Hematopoietic multipotent progenitor cell (in vitro differentiated cells): Measurements from ENCODE around the gene SIL1. TPM values are rescaled to one million over a fixed set of nuclear protein-coding genes. Genes with fewer than 3 reads are reported as not detected.
"Not testable (repeated sequence)": the region's sequence is repeated elsewhere in the genome, so short reads cannot be mapped to it uniquely, and the experiment has no call there.

Experiments used
- DNase-seq, 3 donors: peaks; one replicate each; pipeline ENCODE4 v3.0.0-alpha.2; 2011 to 2015; ENCODE audit warnings: low read depth in 2 of 3, low spot score in 2 of 3
- total RNA-seq: library from RNA; depleted of rRNA; stranded (reverse); fragments of >200 nt; gene quantifications from one replicate; pipeline ENCODE4 v1.2.3, GENCODE V29; 2012

The SIL1 gene
- total RNA-seq, 1 donor, result 105 TPM

- no peak for DNase-seq
Observed at GRCh38 chr5:138935466-138935865, 262.7 kb downstream of the SIL1 start.

DNA sequence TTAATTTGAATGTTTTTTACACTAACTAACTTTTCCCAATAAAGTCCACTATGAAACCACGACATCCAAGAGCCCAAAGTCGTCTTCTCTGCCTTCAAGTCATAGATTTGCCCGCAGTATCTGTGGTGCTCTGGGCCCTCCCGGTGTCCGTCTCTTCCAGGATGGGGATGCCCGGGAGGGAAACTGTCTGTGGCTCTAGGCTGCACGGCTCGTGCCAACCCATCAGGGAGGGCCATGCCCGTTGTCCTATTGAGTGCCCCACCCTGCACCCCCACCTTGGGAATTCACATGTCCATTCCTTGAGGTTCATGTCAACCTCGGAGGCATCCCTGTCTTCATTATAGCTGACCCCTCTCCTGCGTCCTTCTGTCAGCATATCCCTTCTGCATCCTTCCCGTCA lies 263.2 kb downstream of the SIL1 start:
- no peak for DNase-seq

DNA sequence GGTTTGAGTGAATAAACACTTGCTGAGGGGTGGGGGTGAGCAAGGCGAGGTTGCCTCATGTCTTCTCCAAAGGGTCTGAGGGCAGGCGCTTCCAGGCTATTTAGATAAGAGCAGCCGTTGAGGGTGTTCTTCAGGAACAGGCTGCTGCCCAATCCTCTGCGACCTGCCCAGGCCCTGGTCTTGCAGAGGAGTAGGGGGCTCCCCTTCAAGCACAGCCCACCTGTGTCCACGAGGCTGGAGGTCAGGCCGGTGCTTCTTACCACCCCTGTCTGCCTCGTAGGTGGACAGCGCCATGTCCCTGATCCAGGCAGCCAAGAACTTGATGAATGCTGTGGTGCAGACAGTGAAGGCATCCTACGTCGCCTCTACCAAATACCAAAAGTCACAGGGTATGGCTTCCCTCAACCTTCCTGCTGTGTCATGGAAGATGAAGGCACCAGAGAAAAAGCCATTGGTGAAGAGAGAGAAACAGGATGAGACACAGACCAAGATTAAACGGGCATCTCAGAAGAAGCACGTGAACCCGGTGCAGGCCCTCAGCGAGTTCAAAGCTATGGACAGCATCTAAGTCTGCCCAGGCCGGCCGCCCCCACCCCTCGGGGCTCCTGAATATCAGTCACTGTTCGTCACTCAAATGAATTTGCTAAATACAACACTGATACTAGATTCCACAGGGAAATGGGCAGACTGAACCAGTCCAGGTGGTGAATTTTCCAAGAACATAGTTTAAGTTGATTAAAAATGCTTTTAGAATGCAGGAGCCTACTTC lies 264.5 kb downstream of the SIL1 start:
- no peak for DNase-seq

DNA sequence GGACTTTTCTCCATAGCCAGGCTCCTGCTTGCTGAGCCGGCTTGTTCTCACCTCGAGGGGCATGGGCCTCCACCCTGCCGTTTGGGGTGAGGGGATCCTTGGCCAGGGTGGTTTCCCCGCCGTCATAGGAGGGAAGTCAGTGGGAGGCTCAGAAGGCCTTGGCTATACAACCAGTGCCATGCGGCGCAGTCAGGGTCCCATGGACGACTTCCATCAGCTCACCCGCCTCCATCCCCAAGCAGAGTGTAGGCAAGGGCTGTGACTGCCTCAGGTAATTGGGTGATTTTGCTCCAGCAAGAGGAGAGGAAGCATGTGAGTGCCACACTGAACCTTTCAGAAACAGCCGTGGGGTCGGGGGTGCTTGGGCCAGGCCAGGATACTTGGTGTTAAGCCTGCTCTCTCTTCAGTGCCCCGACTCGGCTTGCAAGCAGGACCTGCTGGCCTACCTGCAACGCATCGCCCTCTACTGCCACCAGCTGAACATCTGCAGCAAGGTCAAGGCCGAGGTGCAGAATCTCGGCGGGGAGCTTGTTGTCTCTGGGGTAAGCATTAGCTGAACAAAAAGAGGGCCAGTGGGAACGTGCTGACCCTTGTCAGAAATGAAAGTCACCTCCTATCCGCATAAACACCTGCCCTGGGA lies 265.9 kb downstream of the SIL1 start:
- no peak for DNase-seq

DNA sequence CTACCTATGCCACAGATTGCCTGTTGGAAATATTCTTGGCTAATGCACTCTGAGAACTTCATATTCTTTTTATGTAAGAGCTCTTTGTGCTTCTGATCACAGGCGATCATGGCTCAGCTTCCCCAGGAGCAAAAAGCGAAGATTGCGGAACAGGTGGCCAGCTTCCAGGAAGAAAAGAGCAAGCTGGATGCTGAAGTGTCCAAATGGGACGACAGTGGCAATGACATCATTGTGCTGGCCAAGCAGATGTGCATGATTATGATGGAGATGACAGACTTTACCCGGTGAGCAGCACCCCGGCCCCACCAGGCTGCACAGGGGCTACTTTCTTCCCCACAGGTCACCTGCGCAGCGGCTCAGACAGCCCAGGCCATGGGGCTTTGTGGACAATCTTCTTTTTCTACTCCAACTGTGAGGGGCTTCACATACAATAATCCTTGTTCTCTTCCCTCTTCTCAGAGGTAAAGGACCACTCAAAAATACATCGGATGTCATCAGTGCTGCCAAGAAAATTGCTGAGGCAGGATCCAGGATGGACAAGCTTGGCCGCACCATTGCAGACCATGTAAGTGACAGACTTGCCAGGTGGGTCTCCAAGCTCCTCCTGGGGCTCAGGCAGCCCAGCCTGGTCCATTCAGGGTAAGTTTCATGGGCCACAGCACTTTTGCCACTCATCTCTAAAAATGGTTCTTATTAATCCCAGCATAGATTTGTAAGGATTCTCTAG lies 267.6 kb downstream of the SIL1 start:
- DNase-seq, result no peak

DNA sequence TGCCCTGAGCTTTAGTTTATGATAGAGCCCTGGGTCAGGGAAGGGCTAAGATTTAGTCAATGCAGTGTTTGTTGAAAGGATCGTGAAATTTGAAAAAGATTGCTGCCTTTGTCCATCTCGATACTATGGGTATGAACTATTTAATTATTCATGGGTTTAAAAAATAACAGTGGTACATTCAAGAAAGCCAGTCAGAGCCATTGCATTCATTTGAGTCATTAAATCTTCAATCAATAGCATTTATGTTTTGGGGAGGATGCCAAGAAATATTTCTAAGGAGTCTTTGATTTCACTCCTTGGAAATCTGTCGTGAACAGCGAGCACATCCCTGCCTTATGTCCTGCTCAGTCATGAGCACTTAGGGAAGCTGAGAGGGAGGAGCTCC lies 268.6 kb downstream of the SIL1 start:
- no peak for DNase-seq

DNA sequence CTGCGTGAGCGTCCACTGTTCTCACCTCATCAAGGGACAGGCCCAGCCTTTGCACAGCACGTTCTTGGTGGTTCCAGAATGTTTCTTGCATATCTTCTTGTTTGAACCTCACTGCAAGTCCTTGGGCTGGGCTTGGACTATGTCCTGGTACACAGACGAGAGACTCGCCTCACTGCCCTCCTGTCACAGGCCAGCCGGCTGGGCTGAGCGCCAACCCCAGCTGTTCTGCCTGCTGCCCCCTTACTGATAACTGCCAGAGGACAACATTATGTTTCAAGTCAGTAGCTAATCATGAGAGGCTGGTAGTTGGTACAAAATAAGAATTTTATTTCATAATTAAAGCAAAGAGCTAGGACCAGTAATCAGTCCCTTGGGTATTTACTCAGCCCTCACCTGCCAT lies 270.2 kb downstream of the SIL1 start:
- no peak for DNase-seq

DNA sequence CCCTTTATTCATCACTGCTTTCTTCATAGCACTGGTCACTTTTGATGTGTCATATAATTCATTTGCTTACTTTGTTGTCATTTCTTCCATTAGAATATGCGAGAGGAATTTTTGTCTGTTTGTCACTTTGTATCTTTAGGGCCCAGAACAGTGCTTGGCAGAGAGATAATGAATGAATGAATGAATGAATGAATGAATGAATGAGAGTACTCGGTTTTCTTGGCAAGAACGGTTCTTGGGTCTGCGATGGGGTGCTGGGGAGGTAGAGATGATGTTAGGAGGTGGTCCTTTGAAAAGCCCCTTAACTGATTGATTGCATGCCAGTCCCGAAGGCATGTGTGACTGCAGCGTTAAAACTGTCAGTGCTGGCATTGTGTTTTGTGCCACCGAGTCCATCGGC lies 270.6 kb downstream of the SIL1 start:
- DNase-seq, result no peak

DNA sequence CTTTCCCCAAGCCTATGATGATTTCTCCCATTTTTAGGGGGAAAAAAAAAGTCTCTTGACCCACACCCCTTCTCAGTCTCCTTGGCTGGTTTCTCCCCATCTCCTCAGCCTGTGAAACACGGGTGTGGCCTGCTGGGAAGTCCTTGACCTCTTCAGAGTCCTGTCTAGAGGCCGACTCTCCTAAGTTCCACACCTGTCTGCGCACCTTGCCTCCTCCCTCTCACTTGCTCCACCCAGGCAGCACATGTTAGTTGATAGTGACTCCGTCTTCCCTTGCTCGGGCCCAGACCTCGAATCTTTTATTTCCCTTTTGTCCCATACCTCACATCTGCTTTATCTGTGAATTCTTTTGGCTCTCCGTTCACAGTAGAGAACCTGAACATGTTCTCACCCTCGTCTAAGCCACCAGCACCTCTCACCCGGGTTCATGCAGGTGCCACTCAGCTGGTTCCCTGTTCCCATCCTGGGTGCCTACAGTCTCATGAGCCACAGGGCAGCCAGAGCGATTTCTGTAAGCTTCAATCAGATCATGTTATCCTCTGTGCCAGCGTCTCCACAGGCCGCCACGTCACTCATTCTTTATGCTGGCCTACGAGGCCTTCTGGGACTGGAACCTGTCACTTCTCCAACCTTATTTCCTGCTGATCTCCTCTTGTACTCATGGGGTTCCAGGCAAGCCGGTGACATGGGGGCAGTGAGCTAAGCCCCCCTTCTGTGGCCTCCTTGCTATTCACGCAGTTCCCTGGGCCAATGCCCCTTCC lies 271.3 kb downstream of the SIL1 start:
- DNase-seq, result no peak

DNA sequence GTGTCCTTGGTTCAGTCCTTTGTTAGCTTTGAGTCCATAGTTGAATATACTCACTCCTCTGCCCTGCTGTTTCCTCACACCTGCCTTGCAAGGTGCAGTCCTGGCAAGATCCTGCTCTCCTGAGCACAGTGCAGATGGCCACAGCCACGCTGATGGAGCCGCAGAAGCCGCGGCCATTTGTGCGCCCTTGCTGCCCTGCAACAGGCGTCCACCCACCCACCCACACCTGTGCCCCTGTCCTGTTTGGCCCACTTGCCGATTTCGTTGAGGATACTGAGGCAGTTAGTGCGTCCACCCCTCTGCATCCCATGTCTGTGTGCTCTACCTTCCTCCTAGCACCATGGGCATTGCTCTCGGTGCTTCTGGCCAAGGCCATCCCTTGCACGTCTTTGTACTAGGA lies 271.9 kb downstream of the SIL1 start:
- DNase-seq, result no peak

GRCh38 chr5:138925090-138925635 lies 273.0 kb downstream of the SIL1 start:
- no peak for DNase-seq

- no peak for DNase-seq
Observed at GRCh38 chr5:138922494-138922893, 275.7 kb downstream of the SIL1 start.

- DNase-seq, result not testable (repeated sequence)
Observed at GRCh38 chr5:138921362-138921761, 276.8 kb downstream of the SIL1 start.

- DNase-seq, result no peak
Observed at GRCh38 chr5:138920181-138920580, 278.0 kb downstream of the SIL1 start.

GRCh38 chr5:138918686-138919085 lies 279.5 kb downstream of the SIL1 start:
- DNase-seq, result no peak

- no peak for DNase-seq
Observed at GRCh38 chr5:138914338-138914737, 283.8 kb downstream of the SIL1 start.

- DNase-seq, result no peak
Observed at GRCh38 chr5:138913773-138914172, 284.4 kb downstream of the SIL1 start.

- DNase-seq, result no peak
Observed at GRCh38 chr5:138912093-138912492, 286.1 kb downstream of the SIL1 start.

GRCh38 chr5:138911441-138911840 lies 286.7 kb downstream of the SIL1 start:
- DNase-seq, result no peak

- DNase-seq, result no peak
Observed at GRCh38 chr5:138910546-138911185, 287.5 kb downstream of the SIL1 start.
